CD8-positive, alpha-beta memory T cell (primary cell): ENCODE results near the gene ARPP21. TPM values are rescaled to one million over a fixed set of nuclear protein-coding genes. Genes with fewer than 3 reads are reported as not detected.
"Not testable (repeated sequence)": the region's sequence is repeated elsewhere in the genome, so short reads cannot be mapped to it uniquely, and the experiment has no call there.

Experiments
- CTCF ChIA-PET: fragments of 350-600 bp; sonication (Branson Sonifier 250); formaldehyde crosslinking; loops from one replicate; lab custom pipeline; 2021; ENCODE audit warnings: antibody characterized with exemption; lab: Charles Lee
- POLR2A ChIA-PET: fragments of 350-600 bp; sonication (Branson Sonifier 250); formaldehyde crosslinking; loops from one replicate; lab custom pipeline; 2021; ENCODE audit warnings: antibody characterized with exemption; lab: Charles Lee
- DNase-seq, 5 donors: peaks; one replicate each; pipeline versions ENCODE4 v3.0.0 to v3.0.0-alpha.2; 2020 to 2022; ENCODE audit warnings: mixed read lengths in 1 of 5
- H3K27ac ChIP-seq: one replicate; pipeline ENCODE4 v1.7.0; 2013; ENCODE audit warnings: low read depth, mild to moderate bottlenecking, low read length, moderate library complexity
- H3K27me3 ChIP-seq: 2 replicates; pipeline ENCODE4 v1.7.0; 2013; ENCODE audit warnings: low read length, mild to moderate bottlenecking; ENCODE audit not compliant: insufficient read depth, poor library complexity, severe bottlenecking
- H3K36me3 ChIP-seq: 2 replicates; pipeline ENCODE4 v1.7.0; 2013; ENCODE audit warnings: mild to moderate bottlenecking, low read length, moderate library complexity; ENCODE audit not compliant: insufficient read depth
- H3K4me1 ChIP-seq: 2 replicates; pipeline ENCODE4 v1.7.0; 2013; ENCODE audit warnings: mild to moderate bottlenecking, low read length, moderate library complexity; ENCODE audit not compliant: insufficient read depth
- H3K4me3 ChIP-seq: 2 replicates; pipeline ENCODE4 v1.7.0; 2013; ENCODE audit warnings: mild to moderate bottlenecking, low read length
- H3K9me3 ChIP-seq: 2 replicates; pipeline ENCODE4 v1.7.0; 2013; ENCODE audit warnings: mild to moderate bottlenecking, low read length
- H3K27ac Mint-ChIP-seq, 8 donors: one replicate each; pipeline ENCODE4 v1.8.0; 2020 to 2021; ENCODE audit warnings: mixed read lengths in 8 of 8, mild to moderate bottlenecking in 6 of 8, inconsistent platforms in 3 of 8, moderate library complexity in 3 of 8
- H3K27me3 Mint-ChIP-seq, 2 donors: one replicate each; pipeline ENCODE4 v1.8.0; 2020 to 2021; ENCODE audit warnings: mixed read lengths in 2 of 2, mild to moderate bottlenecking in 1 of 2, moderate library complexity in 1 of 2
- H3K36me3 Mint-ChIP-seq, 3 donors: one replicate each; pipeline ENCODE4 v1.8.0; 2020 to 2021; ENCODE audit warnings: mixed read lengths in 3 of 3, inconsistent platforms in 1 of 3, mild to moderate bottlenecking in 1 of 3
- H3K4me1 Mint-ChIP-seq, 3 donors: one replicate each; pipeline ENCODE4 v1.8.0; 2020 to 2021; ENCODE audit warnings: mixed read lengths in 3 of 3, inconsistent platforms in 1 of 3, mild to moderate bottlenecking in 1 of 3
- H3K4me3 Mint-ChIP-seq, 7 donors: one replicate each; pipeline ENCODE4 v1.8.0; 2020 to 2021; ENCODE audit warnings: mixed read lengths in 7 of 7, mild to moderate bottlenecking in 6 of 7, moderate library complexity in 4 of 7, inconsistent platforms in 2 of 7
- H3K9me3 Mint-ChIP-seq, 5 donors: one replicate each; pipeline ENCODE4 v1.8.0; 2020 to 2022; ENCODE audit warnings: mixed read lengths in 5 of 5, mild to moderate bottlenecking in 3 of 5, moderate library complexity in 2 of 5, inconsistent platforms in 1 of 5
- polyA plus RNA-seq: library from polyadenylated mRNA; unstranded; fragments of 300-500 nt; fragmentation: Illumina TruSeq; gene quantifications from one replicate; pipeline ENCODE4 v1.2.3, GENCODE V29; 2021
- total RNA-seq, 2 experiments: library from RNA; stranded (reverse); gene quantifications; one replicate each; pipeline ENCODE4 v1.2.3, GENCODE V29; 2021

ARPP21 gene
- total and polyA plus RNA-seq, 3 experiments from 2014 or later, result not detected

- Mint-ChIP-seq H3K27ac (no peak overlapping the region), H3K4me1 (no peaks in the 10 kb centered on the region), H3K36me3 (no peaks in the 10 kb centered on the region), H3K27me3 (no peaks in the 10 kb centered on the region), H3K4me3 (no peak overlapping the region), H3K9me3 (peaks cover 0 to 10% (median 2%) of the 10 kb centered on the region in 5 donors)
- no peaks in the 10 kb centered on the region for H3K9me3 ChIP-seq
- no peaks in the 10 kb centered on the region for H3K36me3 ChIP-seq
- ChIA-PET CTCF (no interaction called here), POLR2A (no interaction called here)
- no peaks in the 10 kb centered on the region for H3K27me3 ChIP-seq
- H3K27ac ChIP-seq, result no peak overlapping the region
- H3K4me1 ChIP-seq, result no peaks in the 10 kb centered on the region
- no peak overlapping the region for H3K4me3 ChIP-seq
- no peak for DNase-seq
Observed at GRCh38 chr3:35785234-35785888, 146.0 kb downstream of the ARPP21 start.

DNA sequence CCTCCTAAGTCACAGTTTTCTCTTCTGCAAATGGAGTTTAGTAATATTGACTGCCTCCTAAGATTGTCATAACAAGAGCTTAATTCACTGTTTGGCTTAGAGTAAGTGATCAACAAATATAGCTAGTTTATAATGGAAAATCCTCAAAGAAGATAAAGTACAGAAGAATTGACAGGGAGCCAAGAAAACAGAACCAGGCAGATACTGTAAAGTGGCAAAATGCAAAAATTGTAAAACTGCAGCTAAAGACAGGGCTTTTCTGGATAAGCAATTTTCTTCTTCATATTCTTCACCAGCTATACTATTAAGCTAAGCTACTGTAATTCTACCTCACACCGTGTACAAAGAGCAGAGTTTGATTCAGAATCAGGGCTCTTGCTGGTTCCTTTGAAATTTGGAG lies 148.6 kb downstream of the ARPP21 start:
- CTCF ChIA-PET, result no interaction called here
- DNase-seq, result no peak
- Histone ChIP-seq H3K36me3 (no peaks in the 10 kb centered on the region), H3K27ac (no peak overlapping the region), H3K4me1 (no peaks in the 10 kb centered on the region), H3K27me3 (no peaks in the 10 kb centered on the region), H3K4me3 (no peak overlapping the region), H3K9me3 (no peaks in the 10 kb centered on the region)
- Mint-ChIP-seq H3K36me3 (no peaks in the 10 kb centered on the region), H3K4me3 (no peak overlapping the region), H3K9me3 (peaks cover 0 to 10% (median 1%) of the 10 kb centered on the region in 5 donors), H3K27me3 (no peaks in the 10 kb centered on the region), H3K4me1 (no peaks in the 10 kb centered on the region), H3K27ac (no peak overlapping the region)
- POLR2A ChIA-PET, result no interaction called here

GRCh38 chr3:35789042-35789831 lies 149.9 kb downstream of the ARPP21 start:
- Histone ChIP-seq H3K4me3 (no peak overlapping the region), H3K4me1 (no peaks in the 10 kb centered on the region), H3K9me3 (no peaks in the 10 kb centered on the region), H3K27me3 (no peaks in the 10 kb centered on the region), H3K27ac (no peak overlapping the region), H3K36me3 (no peaks in the 10 kb centered on the region)
- DNase-seq, result no peak
- ChIA-PET CTCF (no interaction called here), POLR2A (no interaction called here)
- no peaks in the 10 kb centered on the region for H3K27me3 Mint-ChIP-seq
- no peaks in the 10 kb centered on the region for H3K4me1 Mint-ChIP-seq
- no peak overlapping the region for H3K27ac Mint-ChIP-seq
- H3K36me3 Mint-ChIP-seq, result no peaks in the 10 kb centered on the region
- peaks cover 0 to 9% (median 3%) of the 10 kb centered on the region in 5 donors for H3K9me3 Mint-ChIP-seq
- H3K4me3 Mint-ChIP-seq, result no peak overlapping the region

DNA sequence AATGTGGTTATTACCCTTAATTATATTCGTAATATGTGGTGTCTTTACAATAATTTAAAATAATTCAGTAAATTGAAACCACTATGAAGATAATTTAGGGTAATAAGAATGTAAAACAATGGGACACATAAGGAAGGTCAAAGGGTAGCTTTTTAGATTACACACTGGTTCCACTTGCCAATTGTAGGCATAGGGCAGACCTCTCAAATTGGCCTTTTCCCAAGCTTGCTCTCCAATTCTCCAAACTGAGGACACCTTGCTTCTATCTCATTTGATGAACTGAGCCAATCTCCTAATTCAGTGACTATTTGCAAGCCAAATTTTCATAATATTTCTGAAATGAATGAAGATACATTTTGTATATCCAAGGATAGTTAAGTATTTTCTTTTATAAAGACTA lies 151.4 kb downstream of the ARPP21 start:
- Mint-ChIP-seq H3K27me3 (no peaks in the 10 kb centered on the region), H3K27ac (no peak overlapping the region), H3K9me3 (peaks cover 0 to 3% (median 2%) of the 10 kb centered on the region in 5 donors), H3K4me1 (no peaks in the 10 kb centered on the region), H3K4me3 (no peak overlapping the region), H3K36me3 (no peaks in the 10 kb centered on the region)
- no peak overlapping the region for H3K27ac ChIP-seq
- ChIA-PET POLR2A (no interaction called here), CTCF (no interaction called here)
- no peak overlapping the region for H3K4me3 ChIP-seq
- DNase-seq, result no peak
- no peaks in the 10 kb centered on the region for H3K27me3 ChIP-seq
- H3K9me3 ChIP-seq, result no peaks in the 10 kb centered on the region
- no peaks in the 10 kb centered on the region for H3K36me3 ChIP-seq
- H3K4me1 ChIP-seq, result no peaks in the 10 kb centered on the region

GRCh38 chr3:35793667-35794066 lies 154.3 kb downstream of the ARPP21 start:
- CTCF ChIA-PET, result no interaction called here

DNA sequence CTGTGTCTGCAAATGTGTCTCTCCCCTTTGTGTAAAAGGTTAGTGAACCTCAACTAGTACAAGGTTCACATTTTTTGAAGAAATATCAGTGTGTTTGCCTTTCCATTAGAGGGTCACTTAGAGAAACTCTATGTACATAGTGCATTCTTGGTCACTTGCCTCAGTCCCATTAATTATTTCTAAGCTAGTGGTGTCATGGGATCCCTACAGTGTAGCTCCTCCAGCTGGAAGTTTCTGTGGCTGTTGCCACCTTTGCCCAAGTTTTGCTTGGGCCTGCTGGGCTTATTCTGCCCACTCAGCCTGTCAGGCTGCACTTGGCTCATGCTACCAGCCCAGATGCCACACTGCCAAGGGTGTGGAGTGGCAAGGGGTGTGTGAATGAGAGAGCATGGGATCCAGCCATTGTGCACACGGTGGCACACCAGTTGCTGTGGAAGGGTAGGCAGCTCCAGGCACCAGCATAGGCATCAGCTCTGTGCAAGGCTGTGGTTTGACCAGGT lies 161.7 kb downstream of the ARPP21 start:
- H3K36me3 ChIP-seq, result no peaks in the 10 kb centered on the region
- CTCF ChIA-PET, result no interaction called here
- no peak overlapping the region for H3K27ac ChIP-seq
- H3K4me1 ChIP-seq, result no peaks in the 10 kb centered on the region
- Mint-ChIP-seq H3K27me3 (no peaks in the 10 kb centered on the region), H3K4me3 (no peak overlapping the region), H3K9me3 (no peaks in the 10 kb centered on the region), H3K27ac (no peak overlapping the region), H3K4me1 (no peaks in the 10 kb centered on the region), H3K36me3 (no peaks in the 10 kb centered on the region)
- no peak for DNase-seq
- POLR2A ChIA-PET, result no interaction called here
- H3K27me3 ChIP-seq, result no peaks in the 10 kb centered on the region
- H3K9me3 ChIP-seq, result no peaks in the 10 kb centered on the region
- no peak overlapping the region for H3K4me3 ChIP-seq

More at GRCh38 chr3:35793667-35794066, 154.3 kb downstream of the ARPP21 start:
- no peaks in the 10 kb centered on the region for H3K27me3 ChIP-seq
- H3K4me1 ChIP-seq, result no peaks in the 10 kb centered on the region
- Mint-ChIP-seq H3K4me1 (no peaks in the 10 kb centered on the region), H3K27ac (no peak overlapping the region), H3K27me3 (no peaks in the 10 kb centered on the region), H3K9me3 (peaks cover 0 to 3% (median 0%) of the 10 kb centered on the region in 5 donors), H3K36me3 (no peaks in the 10 kb centered on the region), H3K4me3 (no peak overlapping the region)
- no peak overlapping the region for H3K4me3 ChIP-seq
- no peak for DNase-seq
- no peaks in the 10 kb centered on the region for H3K36me3 ChIP-seq
- H3K27ac ChIP-seq, result no peak overlapping the region
- no peaks in the 10 kb centered on the region for H3K9me3 ChIP-seq
- POLR2A ChIA-PET, result no interaction called here

- H3K9me3 Mint-ChIP-seq, result peaks cover 0 to 15% (median 6%) of the 10 kb centered on the region in 5 donors
- Histone ChIP-seq H3K36me3 (no peaks in the 10 kb centered on the region), H3K4me1 (no peaks in the 10 kb centered on the region), H3K27me3 (no peaks in the 10 kb centered on the region), H3K27ac (no peak overlapping the region), H3K9me3 (no peaks in the 10 kb centered on the region), H3K4me3 (no peak overlapping the region)
- no peak overlapping the region for H3K27ac Mint-ChIP-seq
- H3K27me3 Mint-ChIP-seq, result no peaks in the 10 kb centered on the region
- ChIA-PET CTCF (no interaction called here), POLR2A (no interaction called here)
- H3K36me3 Mint-ChIP-seq, result no peaks in the 10 kb centered on the region
- H3K4me3 Mint-ChIP-seq, result no peak overlapping the region
- H3K4me1 Mint-ChIP-seq, result no peaks in the 10 kb centered on the region
- DNase-seq, result no peak
Observed at GRCh38 chr3:35814531-35814930, 175.2 kb downstream of the ARPP21 start.

DNA sequence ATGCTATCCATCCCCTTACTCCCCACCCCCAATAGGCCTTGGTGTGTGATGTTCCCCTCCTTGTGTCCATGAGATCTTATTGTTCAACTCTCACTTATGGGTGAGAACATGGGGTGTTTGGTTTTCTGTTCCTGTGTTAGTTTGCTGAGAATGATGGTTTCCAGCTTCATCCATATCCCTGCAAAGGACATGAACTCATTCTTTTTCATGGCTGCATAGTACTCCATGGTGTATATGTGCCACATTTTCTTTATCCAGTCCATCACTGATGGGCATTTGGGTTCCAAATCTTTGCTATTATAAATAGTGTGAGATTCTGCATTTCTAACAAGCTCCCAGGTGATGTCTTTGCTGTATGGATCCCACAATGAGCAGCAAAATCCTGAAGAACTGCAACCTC lies 176.5 kb downstream of the ARPP21 start:
- H3K9me3 ChIP-seq, H3K27me3 ChIP-seq, H3K4me3 Mint-ChIP-seq, H3K4me1 ChIP-seq, DNase-seq, POLR2A ChIA-PET, H3K4me1 Mint-ChIP-seq, H3K36me3 Mint-ChIP-seq, H3K27ac Mint-ChIP-seq, H3K36me3 ChIP-seq, H3K27ac ChIP-seq, CTCF ChIA-PET, H3K4me3 ChIP-seq, H3K27me3 Mint-ChIP-seq: not testable (repeated sequence)
- H3K9me3 Mint-ChIP-seq, result peaks cover 0 to 15% (median 6%) of the 10 kb centered on the region in 5 donors
